H9 (cell line): ENCODE measurements around the gene PPP1R17. TPM values are rescaled to one million over a fixed set of nuclear protein-coding genes. Genes with fewer than 3 reads are reported as not detected.

Experiments used
- DNase-seq: peaks from one replicate; pipeline ENCODE4 v3.0.0-alpha.2; 2017
- H2AFZ ChIP-seq: one replicate; pipeline ENCODE4 v1.6.1; 2013; ENCODE audit warnings: mild to moderate bottlenecking, low read length, control low read depth, moderate library complexity
- H2AK5ac ChIP-seq: 2 replicates; pipeline ENCODE4 v1.6.1; 2013; ENCODE audit warnings: low read length, control low read depth, mixed read lengths; ENCODE audit not compliant: insufficient read length
- H2BK120ac ChIP-seq: one replicate; pipeline ENCODE4 v1.6.1; 2013; ENCODE audit warnings: low read depth, mild to moderate bottlenecking, low read length, control low read depth, inconsistent platforms; ENCODE audit not compliant: poor library complexity, severe bottlenecking
- H2BK12ac ChIP-seq: 2 replicates; pipeline ENCODE4 v1.6.1; 2013; ENCODE audit warnings: low read length, control low read depth, mixed read lengths, low read depth; ENCODE audit not compliant: insufficient read length
- H2BK15ac ChIP-seq: 2 replicates; pipeline ENCODE4 v1.6.1; 2013; ENCODE audit warnings: low read depth, low read length, control low read depth
- H2BK20ac ChIP-seq: one replicate; pipeline ENCODE4 v1.6.1; 2013; ENCODE audit warnings: low read depth, mild to moderate bottlenecking, low read length, control low read depth, inconsistent platforms; ENCODE audit not compliant: poor library complexity, severe bottlenecking
- H2BK5ac ChIP-seq: 2 replicates; pipeline ENCODE4 v1.6.1; 2013; ENCODE audit warnings: low read length, control low read depth, mixed read lengths; ENCODE audit not compliant: insufficient read length
- H3K14ac ChIP-seq: 2 replicates; pipeline ENCODE4 v1.6.1; 2013; ENCODE audit warnings: low read length, control low read depth; ENCODE audit not compliant: insufficient read depth
- H3K18ac ChIP-seq: 2 replicates; pipeline ENCODE4 v1.6.1; 2013; ENCODE audit warnings: low read depth, mild to moderate bottlenecking, mixed read lengths, low read length, control low read depth; ENCODE audit not compliant: insufficient read length
- H3K23ac ChIP-seq: 2 replicates; pipeline ENCODE4 v1.6.1; 2013; ENCODE audit warnings: low read length, control low read depth, mixed read lengths, low read depth; ENCODE audit not compliant: insufficient read length
- H3K23me2 ChIP-seq: 2 replicates; pipeline ENCODE4 v1.6.1; 2013; ENCODE audit warnings: low read depth, mild to moderate bottlenecking, mixed read lengths, low read length, control low read depth; ENCODE audit not compliant: insufficient read length, poor library complexity, severe bottlenecking
- H3K27ac ChIP-seq: 2 replicates; pipeline ENCODE4 v1.5.1; 2013; ENCODE audit warnings: low read length, control low read depth, mixed read lengths, low read depth; ENCODE audit not compliant: insufficient read length
- H3K27me3 ChIP-seq: 2 replicates; pipeline ENCODE4 v1.6.1; 2013; ENCODE audit warnings: low read length, control low read depth, inconsistent platforms; ENCODE audit not compliant: insufficient read depth
- H3K4ac ChIP-seq: 2 replicates; pipeline ENCODE4 v1.6.1; 2013; ENCODE audit warnings: low read depth, mild to moderate bottlenecking, control low read depth, inconsistent platforms, low read length, moderate library complexity
- H3K4me1 ChIP-seq: 2 replicates; pipeline ENCODE4 v1.6.1; 2013; ENCODE audit warnings: low read length, control low read depth, inconsistent platforms; ENCODE audit not compliant: insufficient read depth
- H3K4me2 ChIP-seq: 2 replicates; pipeline ENCODE4 v1.6.1; 2013; ENCODE audit warnings: low read length, control low read depth, mixed read lengths; ENCODE audit not compliant: insufficient read length, insufficient read depth
- H3K56ac ChIP-seq: 2 replicates; pipeline ENCODE4 v1.6.1; 2013; ENCODE audit warnings: low read depth, mild to moderate bottlenecking, mixed read lengths, low read length, control low read depth; ENCODE audit not compliant: insufficient read length
- H3K79me1 ChIP-seq: 2 replicates; pipeline ENCODE4 v1.6.1; 2013; ENCODE audit warnings: low read depth, mild to moderate bottlenecking, moderate library complexity, low read length, control low read depth, inconsistent platforms; ENCODE audit not compliant: insufficient read depth, poor library complexity, severe bottlenecking
- H3K79me2 ChIP-seq: 2 replicates; pipeline ENCODE4 v1.6.1; 2013; ENCODE audit warnings: low read length, control low read depth, inconsistent platforms; ENCODE audit not compliant: insufficient read depth
- H3K9ac ChIP-seq: 2 replicates; pipeline ENCODE4 v1.6.1; 2013; ENCODE audit warnings: low read length, control low read depth, mixed read lengths; ENCODE audit not compliant: insufficient read length; ENCODE audit errors: extremely low read depth
- H3K9me3 ChIP-seq: one replicate; pipeline ENCODE4 v1.6.1; 2013; ENCODE audit warnings: low read depth, low read length, inconsistent platforms; ENCODE audit not compliant: control insufficient read depth
- H3T11ph ChIP-seq: one replicate; pipeline ENCODE4 v1.6.1; 2013; ENCODE audit warnings: mild to moderate bottlenecking, low read length, control low read depth, inconsistent platforms
- H4K20me1 ChIP-seq: one replicate; pipeline ENCODE4 v1.6.1; 2013; ENCODE audit not compliant: control insufficient read depth, insufficient read length, insufficient read depth
- H4K5ac ChIP-seq: 2 replicates; pipeline ENCODE4 v1.6.1; 2013; ENCODE audit warnings: low read depth, mild to moderate bottlenecking, mixed read lengths, low read length, control low read depth; ENCODE audit not compliant: insufficient read length
- H4K8ac ChIP-seq: replicated peaks from 2 replicates; pipeline ENCODE4 v1.6.1; 2013; ENCODE audit warnings: low read length, control low read depth, mixed read lengths, low read depth; ENCODE audit not compliant: insufficient read length
- H4K91ac ChIP-seq: 2 replicates; pipeline ENCODE4 v1.6.1; 2013; ENCODE audit warnings: low read depth, mild to moderate bottlenecking, moderate library complexity, mixed read lengths, low read length, control low read depth; ENCODE audit not compliant: insufficient read length
- H3K27ac Mint-ChIP-seq, 3 experiments: 2 replicates in 2 of 3; 3 replicates in 1 of 3; pipeline ENCODE4 v1.8.0; 2020 to 2021; ENCODE audit warnings: mixed read lengths in 3 of 3, mild to moderate bottlenecking in 1 of 3, moderate library complexity in 1 of 3
- H3K27me3 Mint-ChIP-seq: 2 replicates; pipeline ENCODE4 v1.8.0; 2021; ENCODE audit warnings: low read depth, mild to moderate bottlenecking, moderate library complexity, mixed read lengths
- H3K36me3 Mint-ChIP-seq, 3 experiments: 2 replicates in 2 of 3; 3 replicates in 1 of 3; pipeline ENCODE4 v1.8.0; 2020 to 2021; ENCODE audit warnings: low read depth in 3 of 3, mixed read lengths in 3 of 3; ENCODE audit not compliant: insufficient read depth in 1 of 3
- H3K4me1 Mint-ChIP-seq, 2 experiments: 2 replicates each; pipeline ENCODE4 v1.8.0; 2020; ENCODE audit warnings: mixed read lengths in 2 of 2
- H3K4me3 Mint-ChIP-seq, 2 experiments: 2 replicates in 1 of 2; 3 replicates in 1 of 2; pipeline ENCODE4 v1.8.0; 2020 to 2021; ENCODE audit warnings: mild to moderate bottlenecking in 2 of 2, mixed read lengths in 2 of 2, moderate library complexity in 1 of 2
- H3K9me3 Mint-ChIP-seq, 2 experiments: 2 replicates in 1 of 2; 3 replicates in 1 of 2; pipeline ENCODE4 v1.8.0; 2020; ENCODE audit warnings: mild to moderate bottlenecking in 2 of 2, mixed read lengths in 2 of 2, moderate library complexity in 1 of 2
- CTCF ChIP-seq: fragments of 200-600 bp; sonication (generic); conservative IDR thresholded peaks from 3 replicates; pipeline ENCODE4 v1.8.0; 2021; ENCODE audit warnings: antibody characterized with exemption, mild to moderate bottlenecking
- WGBS: extraction: QIAGEN DNeasy Blood & Tissue Kit; methylation state at CpG from one replicate; pipeline ENCODE4 v1.1.7; 2013; ENCODE audit warnings: missing lambda C conversion rate, low lambda C conversion rate, mixed read lengths; ENCODE audit not compliant: insufficient read length; ENCODE audit errors: extremely low coverage; 5-methylcytosine and 5-hydroxymethylcytosine counted together
- total RNA-seq: library from RNA; stranded (reverse); gene quantifications from 2 replicates; pipeline ENCODE4 v1.2.1, GENCODE V29; 2021

Gene PPP1R17
- total RNA-seq, 1 experiment from 2014 or later, result 1.2 TPM

- no peak overlapping the region for H3K27ac ChIP-seq
- H2BK12ac ChIP-seq, result no peak overlapping the region
- no peak overlapping the region for H4K8ac ChIP-seq
- H3K4me2 ChIP-seq, result no peak overlapping the region
- H2AK5ac ChIP-seq, result no peak overlapping the region
- Mint-ChIP-seq H3K9me3 (no peaks in the 10 kb centered on the region), H3K4me1 (no peaks in the 10 kb centered on the region), H3K27ac (no peak overlapping the region), H3K4me3 (no peak overlapping the region), H3K36me3 (no peaks in the 10 kb centered on the region), H3K27me3 (peaks cover 27% of the 10 kb centered on the region)
- no peak overlapping the region for H3K9ac ChIP-seq
- H3K23ac ChIP-seq, result no peak overlapping the region
- H3K79me2 ChIP-seq, result no peaks in the 10 kb centered on the region
- no peak for DNase-seq
- H4K20me1 ChIP-seq, result no peaks in the 10 kb centered on the region
- WGBS, result no CpG with 5 or more reads among the region's 3 CpGs
- no peak overlapping the region for H2BK20ac ChIP-seq
- no peak overlapping the region for H3T11ph ChIP-seq
- H3K23me2 ChIP-seq, result no peaks in the 10 kb centered on the region
- no peaks in the 10 kb centered on the region for H3K79me1 ChIP-seq
- no peak overlapping the region for H3K14ac ChIP-seq
- no peak overlapping the region for H2AFZ ChIP-seq
- H2BK5ac ChIP-seq, result no peak overlapping the region
- H3K18ac ChIP-seq, result no peak overlapping the region
- H2BK15ac ChIP-seq, result no peak overlapping the region
- no peak overlapping the region for H4K91ac ChIP-seq
- no peak overlapping the region for H3K56ac ChIP-seq
- no peaks in the 10 kb centered on the region for H3K4me1 ChIP-seq
- H3K4ac ChIP-seq, result no peak overlapping the region
- H2BK120ac ChIP-seq, result no peak overlapping the region
- H4K5ac ChIP-seq, result no peak overlapping the region
- H3K27me3 ChIP-seq, result no peaks in the 10 kb centered on the region
- TF ChIP-seq CTCF, result no peak
- no peaks in the 10 kb centered on the region for H3K9me3 ChIP-seq
These were observed 15.3 kb downstream of the PPP1R17 start for GRCh38 chr7:31702354-31702753.
